ENCODE measurements around the gene BST1.

GRCh38 chr4:15657366-15657765 is 45.5 kb upstream of the BST1 start:
- TF ChIP-seq POLR2A (IDR thresholded peaks at IDR 0.05) (no peak), CTCF (IDR thresholded peaks at IDR 0.05) (no peak)

Measured in adrenal gland (tissue), 5 donors.